GM12878 (cell line): ENCODE measurements around the gene RNASE7. TPM values are rescaled to one million over a fixed set of nuclear protein-coding genes. Genes with fewer than 3 reads are reported as not detected.

ENCODE experiments used
- ATAC-seq: fragments of 200-7000 bp; cut with Tn5 transposase; 3 replicates; pipeline ENCODE4 v1.9.1; 2020; ENCODE audit warnings: mild to moderate bottlenecking, moderate library complexity
- BruUV-seq: library from RNA; stranded (reverse); fragments of 400-500 nt; replicated peaks from 2 replicates; lab custom pipeline; 2021; lab: Mats Ljungman, UMichigan
- CTCF ChIA-PET: fragments of 300-600 bp; sonication (Branson Sonifier 250); formaldehyde crosslinking; extraction: SDS; loops from one replicate; lab custom pipeline; 2021; ENCODE audit warnings: inconsistent platforms; lab: Yijun Ruan, JAX
- POLR2A ChIA-PET: fragments of 350-600 bp; formaldehyde crosslinking; extraction: SDS; loops from one replicate; lab custom pipeline; 2021; ENCODE audit warnings: inconsistent platforms; lab: Charles Lee
- RAD21 ChIA-PET: fragments of 300-600 bp; sonication (Branson Sonifier 250); formaldehyde crosslinking; loops from one replicate; lab custom pipeline; 2023; ENCODE audit warnings: antibody characterized with exemption; ENCODE audit not compliant: unreplicated experiment; lab: Charles Lee
- SMC1A ChIA-PET: fragments of 300-600 bp; sonication (Branson Sonifier 250); formaldehyde crosslinking; loops from one replicate; lab custom pipeline; 2023; ENCODE audit not compliant: unreplicated experiment, uncharacterized antibody; lab: Charles Lee
- DNase-seq: peaks from one replicate; pipeline ENCODE4 v3.0.0-alpha.2; 2011; ENCODE audit warnings: low read depth, low spot score
- FAIRE-seq: peaks from 3 replicates; lab custom pipeline; 2011; peaks lifted over from hg19 to GRCh38; lab: Jason Lieb, UNC
- H2AFZ ChIP-seq: 2 replicates; pipeline ENCODE4 v1.6.0; 2011; ENCODE audit warnings: low read depth, low read length, control low read depth; ENCODE audit not compliant: control insufficient read depth
- H3K27ac ChIP-seq: 2 replicates; pipeline ENCODE4 v1.5.1; 2011; ENCODE audit warnings: control low read depth; ENCODE audit not compliant: control insufficient read depth, insufficient read depth
- H3K27me3 ChIP-seq, 2 experiments: replicated peaks in 1 of 2; 2 replicates each; pipeline versions ENCODE4 v1.6.0 to v1.6.1; 2011; ENCODE audit warnings: low read length in 1 of 2; ENCODE audit not compliant: control insufficient read depth in 2 of 2, insufficient read depth in 2 of 2
- H3K36me3 ChIP-seq, 2 experiments: 2 replicates each; pipeline ENCODE4 v1.5.1; 2011; ENCODE audit warnings: low read length in 1 of 2; ENCODE audit not compliant: control insufficient read depth in 2 of 2, insufficient read depth in 2 of 2
- H3K4me1 ChIP-seq: 2 replicates; pipeline ENCODE4 v1.6.1; 2011; ENCODE audit warnings: mild to moderate bottlenecking, low read length, moderate library complexity, mixed read lengths; ENCODE audit not compliant: control insufficient read depth, insufficient read depth
- H3K4me2 ChIP-seq: 2 replicates; pipeline ENCODE4 v1.6.0; 2011; ENCODE audit warnings: control low read depth; ENCODE audit not compliant: control insufficient read depth, insufficient read depth
- H3K4me3 ChIP-seq: fragments of 200-600 bp; sonication (generic); 2 replicates; pipeline ENCODE4 v1.5.1; 2016
- H3K79me2 ChIP-seq: 2 replicates; pipeline ENCODE4 v1.6.0; 2011; ENCODE audit warnings: low read length; ENCODE audit not compliant: control insufficient read depth, insufficient read depth
- H3K9ac ChIP-seq: 2 replicates; pipeline ENCODE4 v1.8.0; 2011; ENCODE audit warnings: low read length, control low read depth, mixed read lengths; ENCODE audit not compliant: control insufficient read depth, insufficient read depth
- H3K9me3 ChIP-seq: replicated peaks from 3 replicates; pipeline ENCODE4 v1.5.1; 2011; ENCODE audit warnings: mild to moderate bottlenecking, low read length; ENCODE audit not compliant: control insufficient read depth, insufficient read depth
- H4K20me1 ChIP-seq: 2 replicates; pipeline ENCODE4 v1.6.0; 2011; ENCODE audit not compliant: control insufficient read depth, insufficient read depth
- BRCA1 ChIP-seq: IDR thresholded peaks from 2 replicates; pipeline ENCODE4 v1.6.1; 2011; ENCODE audit warnings: low read depth, low read length, improper control_type of control experiment
- DPF2 ChIP-seq: fragments of 450-650 bp; IDR thresholded peaks from 2 replicates; pipeline ENCODE4 v1.6.1; 2017; ENCODE audit warnings: mild to moderate bottlenecking
- EGR1 ChIP-seq, 2 experiments: IDR thresholded peaks; 1 replicate in 1 of 2; 2 replicates in 1 of 2; pipeline ENCODE4 v1.6.1; 2011 to 2012; ENCODE audit warnings: low read depth in 2 of 2, low read length in 2 of 2, borderline replicate concordance in 1 of 2, mild to moderate bottlenecking in 1 of 2, moderate library complexity in 1 of 2
- ESRRA ChIP-seq: IDR thresholded peaks from 2 replicates; pipeline ENCODE4 v1.6.1; 2012; ENCODE audit warnings: mild to moderate bottlenecking, low read length, improper control_type of control experiment
- EZH2 ChIP-seq: IDR thresholded peaks from 2 replicates; pipeline ENCODE4 v1.6.1; 2012; ENCODE audit warnings: low read depth, mild to moderate bottlenecking, control low read depth, inconsistent platforms, low read length, borderline replicate concordance; ENCODE audit not compliant: control insufficient read depth
- MAX ChIP-seq: IDR thresholded peaks from 2 replicates; pipeline ENCODE4 v1.6.1; 2012; ENCODE audit warnings: low read depth, low read length, improper control_type of control experiment
- PAX5 ChIP-seq: IDR thresholded peaks from 2 replicates; pipeline ENCODE4 v1.6.1; 2011; ENCODE audit warnings: low read depth, low read length, borderline replicate concordance
- RAD51 ChIP-seq: fragments of 450-650 bp; IDR thresholded peaks from 2 replicates; pipeline ENCODE4 v1.6.1; 2016; ENCODE audit warnings: moderate library complexity, mild to moderate bottlenecking, inconsistent platforms
- RB1 ChIP-seq: fragments of 450-650 bp; formaldehyde crosslinking; IDR thresholded peaks from 2 replicates; pipeline ENCODE4 v1.6.1; 2017; ENCODE audit warnings: mild to moderate bottlenecking, borderline replicate concordance
- RCOR1 ChIP-seq: conservative IDR thresholded peaks from 2 replicates; pipeline ENCODE4 v1.6.1; 2012; ENCODE audit warnings: low read depth, low read length, improper control_type of control experiment
- SIN3A ChIP-seq: IDR thresholded peaks from 2 replicates; pipeline ENCODE4 v1.6.1; 2012; ENCODE audit warnings: low read depth, low read length, improper control_type of control experiment
- SMAD1 ChIP-seq: fragments of 450-650 bp; IDR thresholded peaks from 2 replicates; pipeline ENCODE4 v1.6.1; 2018; ENCODE audit warnings: mild to moderate bottlenecking, low read depth; ENCODE audit not compliant: partially characterized antibody
- SREBF1 ChIP-seq: IDR thresholded peaks from 2 replicates; pipeline ENCODE4 v1.6.1; 2012; ENCODE audit warnings: mild to moderate bottlenecking, low read length
- TCF7 ChIP-seq: IDR thresholded peaks from 2 replicates; pipeline ENCODE4 v1.6.1; 2014; ENCODE audit warnings: antibody characterized with exemption, borderline replicate concordance
- WRNIP1 ChIP-seq: IDR thresholded peaks from 2 replicates; pipeline ENCODE4 v1.6.1; 2011; ENCODE audit warnings: low read depth, low read length, improper control_type of control experiment, borderline replicate concordance
- YBX1 ChIP-seq: fragments of 450-650 bp; IDR thresholded peaks from 2 replicates; pipeline ENCODE4 v1.6.1; 2016; ENCODE audit warnings: antibody characterized with exemption
- YY1 ChIP-seq: IDR thresholded peaks from 2 replicates; pipeline ENCODE4 v1.6.1; 2011; ENCODE audit warnings: low read depth, mild to moderate bottlenecking, low read length
- ZNF207 ChIP-seq: fragments of 450-650 bp; IDR thresholded peaks from 2 replicates; pipeline ENCODE4 v1.6.1; 2014; ENCODE audit warnings: antibody characterized with exemption, mild to moderate bottlenecking, borderline replicate concordance
- ZSCAN29 ChIP-seq: fragments of 450-650 bp; IDR thresholded peaks from 2 replicates; pipeline ENCODE4 v1.6.1; 2017; ENCODE audit warnings: mild to moderate bottlenecking, moderate library complexity
- ZZZ3 ChIP-seq: IDR thresholded peaks from 2 replicates; pipeline ENCODE4 v1.6.1; 2011; ENCODE audit warnings: low read depth; ENCODE audit not compliant: control insufficient read depth, insufficient read length
- WGBS: methylation state at CpG from one replicate; pipeline ENCODE4 v1.1.6; 2016; ENCODE audit warnings: low lambda C conversion rate; ENCODE audit not compliant: insufficient replicate concordance, insufficient coverage; ENCODE audit errors: missing lambda C conversion rate; 5-methylcytosine and 5-hydroxymethylcytosine counted together
- in situ Hi-C: fragments of 300-500 bp; cut with MboI; formaldehyde crosslinking; loops from 9 replicates; pipeline ENCODE4 v1.14.3; 2018; ENCODE audit warnings: mixed read lengths
- intact Hi-C: fragments of 100-400 bp; cut with micrococcal nuclease; formaldehyde crosslinking; loops from one replicate; pipeline ENCODE4 v1.14.2; 2022; ENCODE audit not compliant: unreplicated experiment
- polyA plus RNA-seq, 11 experiments: library from polyadenylated mRNA; depleted of rRNA in 4 of 11; unstranded in 6 of 11; stranded (reverse) in 5 of 11; fragments of >200 nt; fragmentation: Nextera tagmentation in 4 of 11; fragmentation: Illumina TruSeq in 1 of 11; extraction: Ambion mirVana in 4 of 11; extraction: Trizol in 1 of 11; gene quantifications; 1 replicate in 1 of 11; 2 replicates in 10 of 11; pipeline versions ENCODE4 v1.2.1 to v1.2.3, GENCODE V29; 2011 to 2016; ENCODE audit warnings: inconsistent platforms in 2 of 11, missing spikeins in 2 of 11, low read depth in 1 of 11
- total RNA-seq, 4 experiments: library from RNA; depleted of rRNA in 3 of 4; stranded (reverse); fragments of >200 nt in 3 of 4; fragmentation: Illumina TruSeq in 1 of 4; extraction: Trizol in 1 of 4; gene quantifications; 2 replicates each; pipeline versions ENCODE4 v1.2.1 to v1.2.3, GENCODE V29; 2013 to 2021
- TF ChIP-seq, protein P1 (sequence below): fragments of 450-650 bp; IDR thresholded peaks from 2 replicates; pipeline ENCODE4 v1.6.1; 2017; ENCODE audit warnings: mild to moderate bottlenecking, low read depth, inconsistent platforms; ENCODE audit not compliant: poor library complexity, severe bottlenecking
- TF ChIP-seq, protein P2 (sequence below): fragments of 450-650 bp; IDR thresholded peaks from 2 replicates; pipeline ENCODE4 v1.6.1; 2017; ENCODE audit warnings: antibody characterized with exemption, mild to moderate bottlenecking, moderate library complexity

RNASE7 gene
- total and polyA plus RNA-seq, 10 of the 15 experiments (the other 5 are each of a cell fraction or from before 2014, with no cell fraction given): not detected

DNA sequence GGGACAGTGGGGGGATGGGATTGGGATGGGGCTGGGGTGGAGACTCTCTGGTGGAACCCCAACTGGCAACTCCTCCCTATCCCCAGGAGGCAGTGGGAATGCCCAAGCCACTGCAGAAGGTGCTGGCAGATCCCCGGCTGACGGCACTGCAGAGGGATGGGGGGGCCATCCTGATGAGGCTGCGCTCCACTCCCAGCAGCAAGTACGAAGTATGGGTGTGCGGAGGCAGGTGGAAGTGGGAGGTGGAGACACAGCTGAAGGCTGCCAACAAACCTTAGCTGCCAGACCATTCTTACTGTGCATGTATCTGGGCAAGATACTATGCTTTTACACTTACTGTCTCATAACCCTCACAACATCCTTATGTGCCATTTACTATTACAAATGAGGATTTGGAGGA is 36.1 kb downstream of the RNASE7 start (continued):
- no peak for TF ChIP-seq MAX
- TF ChIP-seq ZZZ3: no peak
- no peak for TF ChIP-seq EGR1 (IDR thresholded peaks at IDR 0.05; ENCODE audit: borderline replicate concordance in 1 of 2, low read depth in 2 of 2, low read length in 2 of 2)
- TF ChIP-seq SREBF1: no peak
- TF ChIP-seq SMAD1: no peak
- TF ChIP-seq RAD51: no peak
- TF ChIP-seq ESRRA: no peak
- TF ChIP-seq YBX1: no peak

DNA sequence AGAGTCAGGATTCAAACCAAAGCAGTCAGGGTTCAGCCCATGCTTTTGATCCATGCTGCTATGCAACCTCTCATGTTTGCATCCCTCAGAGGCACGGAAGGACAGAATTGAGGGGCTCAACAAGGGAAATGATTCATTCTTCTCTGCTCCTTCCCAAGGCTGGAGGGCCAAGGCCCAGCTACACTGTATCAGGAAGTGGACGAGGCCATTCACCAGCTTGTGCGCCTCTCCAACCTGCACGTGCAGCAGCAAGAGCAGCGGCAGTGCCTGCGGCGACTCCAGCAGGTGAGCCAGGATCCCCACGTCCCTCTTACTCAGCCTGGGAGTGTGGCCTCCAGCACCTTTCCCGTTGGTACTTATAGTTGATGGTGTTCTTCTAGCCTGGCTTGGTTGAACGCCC is 36.6 kb downstream of the RNASE7 start:
- FAIRE-seq: no peak
- Histone ChIP-seq H3K27ac (no peak overlapping the region), H3K36me3 (no peaks in the 10 kb centered on the region), H2AFZ (no peak overlapping the region), H3K9ac (no peak overlapping the region), H3K4me3 (no peak overlapping the region), H3K79me2 (no peaks in the 10 kb centered on the region), H4K20me1 (no peaks in the 10 kb centered on the region), H3K27me3 (peaks cover 0 to 3% of the 10 kb centered on the region in 2 experiments; a peak in 1 of 4 replicates), H3K4me2 (no peak overlapping the region), H3K4me1 (no peaks in the 10 kb centered on the region), H3K9me3 (no peaks in the 10 kb centered on the region)
- no TSS peak for BruUV-seq
- no peak for DNase-seq
- in situ Hi-C loops (no loop called here), intact Hi-C loops (no loop called here)
- RAD21 ChIA-PET: no interaction called here
- WGBS: 13% methylated on average over 10 of the region's 10 CpGs
- SMC1A ChIA-PET: no interaction called here
- POLR2A ChIA-PET: no interaction called here
- TF ChIP-seq WRNIP1 (no peak), DPF2 (no peak), RCOR1 (no peak), SIN3A (no peak), RB1 (no peak), ZSCAN29 (no peak), EZH2 (no peak), YY1 (no peak), TCF7 (no peak), ZNF207 (no peak), PAX5 (no peak), BRCA1 (no peak)
- TF ChIP-seq, protein P1, sequence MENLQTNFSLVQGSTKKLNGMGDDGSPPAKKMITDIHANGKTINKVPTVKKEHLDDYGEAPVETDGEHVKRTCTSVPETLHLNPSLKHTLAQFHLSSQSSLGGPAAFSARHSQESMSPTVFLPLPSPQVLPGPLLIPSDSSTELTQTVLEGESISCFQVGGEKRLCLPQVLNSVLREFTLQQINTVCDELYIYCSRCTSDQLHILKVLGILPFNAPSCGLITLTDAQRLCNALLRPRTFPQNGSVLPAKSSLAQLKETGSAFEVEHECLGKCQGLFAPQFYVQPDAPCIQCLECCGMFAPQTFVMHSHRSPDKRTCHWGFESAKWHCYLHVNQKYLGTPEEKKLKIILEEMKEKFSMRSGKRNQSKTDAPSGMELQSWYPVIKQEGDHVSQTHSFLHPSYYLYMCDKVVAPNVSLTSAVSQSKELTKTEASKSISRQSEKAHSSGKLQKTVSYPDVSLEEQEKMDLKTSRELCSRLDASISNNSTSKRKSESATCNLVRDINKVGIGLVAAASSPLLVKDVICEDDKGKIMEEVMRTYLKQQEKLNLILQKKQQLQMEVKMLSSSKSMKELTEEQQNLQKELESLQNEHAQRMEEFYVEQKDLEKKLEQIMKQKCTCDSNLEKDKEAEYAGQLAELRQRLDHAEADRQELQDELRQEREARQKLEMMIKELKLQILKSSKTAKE: no peak
- TF ChIP-seq, protein P2, sequence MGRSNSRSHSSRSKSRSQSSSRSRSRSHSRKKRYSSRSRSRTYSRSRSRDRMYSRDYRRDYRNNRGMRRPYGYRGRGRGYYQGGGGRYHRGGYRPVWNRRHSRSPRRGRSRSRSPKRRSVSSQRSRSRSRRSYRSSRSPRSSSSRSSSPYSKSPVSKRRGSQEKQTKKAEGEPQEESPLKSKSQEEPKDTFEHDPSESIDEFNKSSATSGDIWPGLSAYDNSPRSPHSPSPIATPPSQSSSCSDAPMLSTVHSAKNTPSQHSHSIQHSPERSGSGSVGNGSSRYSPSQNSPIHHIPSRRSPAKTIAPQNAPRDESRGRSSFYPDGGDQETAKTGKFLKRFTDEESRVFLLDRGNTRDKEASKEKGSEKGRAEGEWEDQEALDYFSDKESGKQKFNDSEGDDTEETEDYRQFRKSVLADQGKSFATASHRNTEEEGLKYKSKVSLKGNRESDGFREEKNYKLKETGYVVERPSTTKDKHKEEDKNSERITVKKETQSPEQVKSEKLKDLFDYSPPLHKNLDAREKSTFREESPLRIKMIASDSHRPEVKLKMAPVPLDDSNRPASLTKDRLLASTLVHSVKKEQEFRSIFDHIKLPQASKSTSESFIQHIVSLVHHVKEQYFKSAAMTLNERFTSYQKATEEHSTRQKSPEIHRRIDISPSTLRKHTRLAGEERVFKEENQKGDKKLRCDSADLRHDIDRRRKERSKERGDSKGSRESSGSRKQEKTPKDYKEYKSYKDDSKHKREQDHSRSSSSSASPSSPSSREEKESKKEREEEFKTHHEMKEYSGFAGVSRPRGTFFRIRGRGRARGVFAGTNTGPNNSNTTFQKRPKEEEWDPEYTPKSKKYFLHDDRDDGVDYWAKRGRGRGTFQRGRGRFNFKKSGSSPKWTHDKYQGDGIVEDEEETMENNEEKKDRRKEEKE: no peak
- CTCF ChIA-PET: interaction anchor here (1.3 to 1.9 kb wide), 2 partner anchors 7 to 26 kb away, joined by 6 to 9 read pairs; no protein-coding TSS in a partner anchor
- ATAC-seq: no peak
